Measurements from ENCODE around the gene NEURL1B. TPM values are rescaled to one million over a fixed set of nuclear protein-coding genes. Genes with fewer than 3 reads are reported as not detected.

Gene NEURL1B
- total RNA-seq, 2 experiments from 2014 or later: 3.9 to 4.2 TPM

GRCh38 chr5:172697123-172698121 lies 56.4 kb downstream of the NEURL1B start:
- ChIA-PET CTCF (interaction anchor here (0.6 to 3.6 kb wide), 33 partner anchors 8 to 404 kb away, joined by 3 to 31 read pairs (median 3); partner anchors contain the start of gene DUSP1), POLR2A (interaction anchor here (0.5 to 1.4 kb wide), 7 partner anchors 9 to 260 kb away, joined by 3 to 5 read pairs (median 4); partner anchors contain the start of gene DUSP1)
- Mint-ChIP-seq H3K4me1 (ENCODE audit: low read depth) (peaks cover 28% of the 10 kb centered on the region), H3K4me3 (peak overlapping the region; percentile 89), H3K27ac (peak overlapping the region; percentile 95), H3K9me3 (ENCODE audit: insufficient read depth) (no peaks in the 10 kb centered on the region), H3K36me3 (ENCODE audit: low read depth) (no peaks in the 10 kb centered on the region), H3K27me3 (ENCODE audit: low read depth) (peaks cover 14% of the 10 kb centered on the region)
- DNase-seq (peak; percentile 92), ATAC-seq (peak; percentile 98)

- peaks cover 28% of the 10 kb centered on the region for H3K4me1 Mint-ChIP-seq (ENCODE audit: low read depth)
- POLR2A ChIA-PET: interaction anchor here (0.6 to 1.1 kb wide), 2 partner anchors 14 to 1290 kb away, joined by 3 to 4 read pairs; no protein-coding TSS in a partner anchor
- H3K36me3 Mint-ChIP-seq (ENCODE audit: low read depth): no peaks in the 10 kb centered on the region
- CTCF ChIA-PET: interaction anchor here (1.6 to 3.6 kb wide), 3 partner anchors 15 to 238 kb away, joined by 5 to 31 read pairs (median 25); no protein-coding TSS in a partner anchor
- H3K27ac Mint-ChIP-seq: no peak overlapping the region
- H3K27me3 Mint-ChIP-seq (ENCODE audit: low read depth): peaks cover 25% of the 10 kb centered on the region
- no peaks in the 10 kb centered on the region for H3K9me3 Mint-ChIP-seq (ENCODE audit: insufficient read depth)
- no peak overlapping the region for H3K4me3 Mint-ChIP-seq
- ATAC-seq (no peak), DNase-seq (no peak)
Observed at GRCh38 chr5:172699423-172699822, 58.4 kb downstream of the NEURL1B start.

- no peak for DNase-seq
- ATAC-seq: no peak
- H3K27me3 Mint-ChIP-seq (ENCODE audit: low read depth): peaks cover 29% of the 10 kb centered on the region
- H3K27ac Mint-ChIP-seq: no peak overlapping the region
- H3K4me3 Mint-ChIP-seq: no peak overlapping the region
- H3K36me3 Mint-ChIP-seq (ENCODE audit: low read depth): no peaks in the 10 kb centered on the region
- CTCF ChIA-PET: interaction anchor here (0.8 to 3.6 kb wide), 4 partner anchors 15 to 250 kb away, joined by 3 to 25 read pairs (median 4); no protein-coding TSS in a partner anchor
- H3K9me3 Mint-ChIP-seq (ENCODE audit: insufficient read depth): no peaks in the 10 kb centered on the region
- peaks cover 28% of the 10 kb centered on the region for H3K4me1 Mint-ChIP-seq (ENCODE audit: low read depth)
- POLR2A ChIA-PET: interaction anchor here (1.1 kb wide), 2 partner anchors 13 to 239 kb away, joined by 3 to 4 read pairs; no protein-coding TSS in a partner anchor
Observed at GRCh38 chr5:172699999-172700364, 58.9 kb downstream of the NEURL1B start.

DNA sequence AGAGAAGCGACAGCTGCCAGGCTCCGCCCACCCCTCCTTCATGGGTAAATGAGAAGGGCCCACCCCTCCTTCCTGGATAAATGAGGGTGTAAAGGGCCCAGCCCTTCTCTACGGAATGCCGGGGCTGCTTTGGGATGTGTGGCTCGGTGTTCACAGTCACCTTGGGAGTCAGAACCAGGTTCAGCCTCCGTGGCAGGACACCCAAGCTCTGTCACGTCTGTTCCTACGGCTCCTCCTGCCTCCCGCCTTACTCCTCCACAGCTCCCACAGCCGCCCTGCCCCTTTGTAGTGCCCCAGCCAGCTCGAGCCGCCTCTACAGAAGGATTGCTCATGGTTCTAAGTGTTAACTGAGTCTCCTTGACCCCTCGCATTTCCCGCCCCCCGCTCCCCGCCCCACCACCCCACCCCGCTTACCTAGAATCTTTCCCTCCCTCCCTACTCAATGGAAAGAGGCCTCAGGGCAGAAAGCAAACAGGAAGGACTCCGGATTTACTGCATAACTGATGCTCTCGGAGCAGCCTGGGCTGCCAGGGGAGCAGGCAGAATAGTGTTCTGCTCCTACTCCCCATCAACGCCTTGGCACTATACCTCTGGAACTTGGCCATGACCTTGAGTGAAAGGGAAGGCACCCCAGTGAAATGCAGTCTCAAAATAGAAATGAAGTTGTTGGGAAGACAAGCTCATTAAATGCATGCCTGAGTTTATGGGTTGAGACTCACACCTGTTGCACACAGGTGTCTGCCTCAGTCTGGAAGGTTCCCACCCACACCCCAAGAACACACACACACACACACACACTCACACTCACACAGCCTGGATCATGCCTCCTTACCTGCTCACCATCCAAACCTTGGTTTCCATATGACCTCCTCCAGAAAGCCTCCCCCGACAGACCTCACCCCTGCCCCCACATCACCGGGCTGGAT lies 59.6 kb downstream of the NEURL1B start:
- H3K9me3 Mint-ChIP-seq (ENCODE audit: insufficient read depth): no peaks in the 10 kb centered on the region
- DNase-seq: no peak
- no peaks in the 10 kb centered on the region for H3K36me3 Mint-ChIP-seq (ENCODE audit: low read depth)
- no peak overlapping the region for H3K4me3 Mint-ChIP-seq
- ChIA-PET CTCF (interaction anchor here (0.6 to 3.6 kb wide), 8 partner anchors 13 to 251 kb away, joined by 3 to 25 read pairs (median 4); no protein-coding TSS in a partner anchor), POLR2A (interaction anchor here (1.1 kb wide), 2 partner anchors 13 to 238 kb away, joined by 3 to 4 read pairs; no protein-coding TSS in a partner anchor)
- no peak overlapping the region for H3K27ac Mint-ChIP-seq
- no peak for ATAC-seq
- peaks cover 24% of the 10 kb centered on the region for H3K4me1 Mint-ChIP-seq (ENCODE audit: low read depth)
- H3K27me3 Mint-ChIP-seq (ENCODE audit: low read depth): peaks cover 30% of the 10 kb centered on the region

DNA sequence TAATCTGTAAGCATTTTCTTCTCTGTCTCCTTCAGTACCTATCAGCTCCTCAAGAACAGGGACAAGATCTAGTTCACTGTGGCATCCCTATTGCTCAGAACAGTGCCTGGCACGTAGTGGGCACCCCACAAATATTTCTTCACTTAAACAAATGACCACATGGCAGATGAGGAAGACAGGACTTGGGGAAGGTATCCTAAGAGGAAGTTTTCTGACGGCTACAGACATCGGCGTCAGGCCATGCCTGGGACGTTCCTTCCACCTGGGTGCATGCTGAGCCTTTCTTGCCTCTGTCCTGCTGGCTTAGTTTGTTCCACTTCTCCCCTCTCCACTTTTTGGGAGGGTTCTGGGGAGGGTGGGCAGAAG lies 60.2 kb downstream of the NEURL1B start:
- H3K36me3 Mint-ChIP-seq (ENCODE audit: low read depth): no peaks in the 10 kb centered on the region
- DNase-seq (no peak), ATAC-seq (no peak)
- H3K4me3 Mint-ChIP-seq: no peak overlapping the region
- ChIA-PET CTCF (interaction anchor here (1.3 to 1.9 kb wide), 4 partner anchors 14 to 251 kb away, joined by 3 to 6 read pairs (median 4); no protein-coding TSS in a partner anchor), POLR2A (no interaction called here)
- H3K9me3 Mint-ChIP-seq (ENCODE audit: insufficient read depth): no peaks in the 10 kb centered on the region
- no peak overlapping the region for H3K27ac Mint-ChIP-seq
- peaks cover 36% of the 10 kb centered on the region for H3K27me3 Mint-ChIP-seq (ENCODE audit: low read depth)
- H3K4me1 Mint-ChIP-seq (ENCODE audit: low read depth): peaks cover 24% of the 10 kb centered on the region

- no peak for DNase-seq
Observed at GRCh38 chr5:172703952-172704351, 62.9 kb downstream of the NEURL1B start.

DNA sequence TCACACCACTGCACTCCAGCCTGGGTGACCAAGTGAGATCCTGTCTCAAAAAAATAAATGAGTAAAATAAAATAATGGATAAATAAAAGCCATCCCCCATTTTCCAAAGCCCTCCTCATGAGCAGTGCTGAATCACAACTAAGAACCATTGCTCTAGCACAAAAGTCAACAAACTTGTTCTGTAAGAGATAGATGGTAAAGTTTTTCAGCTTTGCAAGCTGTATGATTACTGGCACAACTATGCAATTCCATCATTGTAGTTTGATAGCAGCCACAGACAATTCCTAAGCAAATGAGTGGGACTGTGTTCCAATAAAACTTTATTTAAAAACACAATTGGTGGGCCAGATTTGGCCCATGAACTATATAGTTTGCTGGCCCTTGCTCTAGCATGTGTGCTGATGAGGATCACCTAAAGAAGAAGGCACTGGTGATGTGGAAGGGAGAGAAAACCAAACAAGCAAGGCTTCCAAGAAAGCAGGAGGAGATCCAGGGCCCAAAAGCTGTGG lies 64.6 kb downstream of the NEURL1B start:
- Mint-ChIP-seq H3K27ac (no peak overlapping the region), H3K36me3 (ENCODE audit: low read depth) (no peaks in the 10 kb centered on the region), H3K4me3 (no peak overlapping the region), H3K4me1 (ENCODE audit: low read depth) (peaks cover 11% of the 10 kb centered on the region), H3K9me3 (ENCODE audit: insufficient read depth) (no peaks in the 10 kb centered on the region), H3K27me3 (ENCODE audit: low read depth) (peaks cover 43% of the 10 kb centered on the region)
- POLR2A ChIA-PET: interaction anchor here (1.4 kb wide), 1 partner anchor 8 kb away, joined by 5 read pairs; no protein-coding TSS in a partner anchor
- no peak for DNase-seq
- CTCF ChIA-PET: interaction anchor here (1.6 to 2.8 kb wide), 4 partner anchors 8 to 65 kb away, joined by 5 to 14 read pairs (median 8); partner anchors contain the start of gene DUSP1
- no peak for ATAC-seq

More at GRCh38 chr5:172703952-172704351, 62.9 kb downstream of the NEURL1B start:
- ATAC-seq: no peak
- POLR2A ChIA-PET: no interaction called here
- no peak overlapping the region for H3K27ac Mint-ChIP-seq
- no peak overlapping the region for H3K4me3 Mint-ChIP-seq
- H3K4me1 Mint-ChIP-seq (ENCODE audit: low read depth): peaks cover 11% of the 10 kb centered on the region
- CTCF ChIA-PET: no interaction called here
- peaks cover 46% of the 10 kb centered on the region for H3K27me3 Mint-ChIP-seq (ENCODE audit: low read depth)
- no peaks in the 10 kb centered on the region for H3K9me3 Mint-ChIP-seq (ENCODE audit: insufficient read depth)
- no peaks in the 10 kb centered on the region for H3K36me3 Mint-ChIP-seq (ENCODE audit: low read depth)

DNA sequence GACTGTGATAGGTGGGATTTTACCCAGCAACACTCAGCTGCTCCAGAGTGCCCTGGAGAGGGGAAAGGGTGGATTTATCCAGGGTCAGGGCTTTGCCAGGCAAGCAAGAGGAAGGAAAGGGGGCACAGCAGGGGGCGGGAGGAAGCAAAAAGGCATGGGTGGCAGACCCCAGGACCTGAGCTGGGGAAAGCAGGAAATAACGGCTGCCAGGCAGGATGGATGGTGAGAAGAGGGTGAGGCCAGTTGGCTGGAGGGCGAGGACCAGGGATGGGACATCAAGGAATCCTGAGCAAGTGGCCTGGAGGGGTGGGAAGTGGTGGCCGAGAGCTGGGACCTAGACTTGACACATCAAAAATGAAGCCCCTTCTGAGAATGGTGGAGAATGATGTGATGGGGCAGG lies 65.7 kb downstream of the NEURL1B start:
- ChIA-PET POLR2A (interaction anchor here (0.7 to 1.4 kb wide), 2 partner anchors 9 to 488 kb away, joined by 3 to 5 read pairs; no protein-coding TSS in a partner anchor), CTCF (interaction anchor here (0.7 to 2.8 kb wide), 7 partner anchors 8 to 232 kb away, joined by 3 to 14 read pairs (median 5); partner anchors contain the start of gene DUSP1)
- Mint-ChIP-seq H3K4me3 (no peak overlapping the region), H3K9me3 (ENCODE audit: insufficient read depth) (no peaks in the 10 kb centered on the region), H3K27me3 (ENCODE audit: low read depth) (peaks cover 37% of the 10 kb centered on the region), H3K27ac (no peak overlapping the region), H3K4me1 (ENCODE audit: low read depth) (peaks cover 4% of the 10 kb centered on the region), H3K36me3 (ENCODE audit: low read depth) (no peaks in the 10 kb centered on the region)
- DNase-seq (no peak), ATAC-seq (no peak)

- no peaks in the 10 kb centered on the region for H3K36me3 Mint-ChIP-seq (ENCODE audit: low read depth)
- H3K27ac Mint-ChIP-seq: no peak overlapping the region
- no peaks in the 10 kb centered on the region for H3K9me3 Mint-ChIP-seq (ENCODE audit: insufficient read depth)
- no peak overlapping the region for H3K4me3 Mint-ChIP-seq
- CTCF ChIA-PET: interaction anchor here (0.7 to 2.8 kb wide), 7 partner anchors 7 to 231 kb away, joined by 3 to 14 read pairs (median 5); partner anchors contain the start of gene DUSP1
- no peaks in the 10 kb centered on the region for H3K4me1 Mint-ChIP-seq (ENCODE audit: low read depth)
- H3K27me3 Mint-ChIP-seq (ENCODE audit: low read depth): peaks cover 34% of the 10 kb centered on the region
- POLR2A ChIA-PET: interaction anchor here (0.7 to 1.4 kb wide), 2 partner anchors 10 to 488 kb away, joined by 3 to 5 read pairs; no protein-coding TSS in a partner anchor
- ATAC-seq: no peak
- no peak for DNase-seq
Observed at GRCh38 chr5:172707285-172708182, 66.5 kb downstream of the NEURL1B start.

DNA sequence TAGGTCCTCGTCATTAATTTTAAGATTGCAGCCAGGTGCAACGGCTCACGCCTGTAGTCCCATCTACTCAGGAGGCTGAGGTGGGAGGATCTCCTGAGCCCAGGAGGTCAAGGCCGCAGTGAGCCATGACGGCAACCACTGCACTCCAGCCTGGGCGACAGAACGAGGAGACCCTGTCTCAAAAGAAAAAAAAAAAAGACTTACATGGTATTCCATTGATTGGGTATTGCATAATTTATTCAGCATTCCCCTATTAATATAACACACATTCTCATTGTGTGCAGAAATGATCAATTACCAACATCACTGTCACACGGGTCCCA lies 67.1 kb downstream of the NEURL1B start:
- POLR2A ChIA-PET: no interaction called here
- Mint-ChIP-seq H3K27me3 (ENCODE audit: low read depth) (peaks cover 29% of the 10 kb centered on the region), H3K27ac (no peak overlapping the region), H3K4me3 (no peak overlapping the region), H3K9me3 (ENCODE audit: insufficient read depth) (no peaks in the 10 kb centered on the region), H3K36me3 (ENCODE audit: low read depth) (no peaks in the 10 kb centered on the region), H3K4me1 (ENCODE audit: low read depth) (no peaks in the 10 kb centered on the region)
- DNase-seq (no peak), ATAC-seq (no peak)
- CTCF ChIA-PET: interaction anchor here (1.4 kb wide), 1 partner anchor 11 kb away, joined by 6 read pairs; no protein-coding TSS in a partner anchor

Measured in activated CD8-positive, alpha-beta T cell treated with anti-CD3 and anti-CD28 coated beads, Interleukin-2, amount 10 ng/mL, durations not matched to agents 7 days and 5 days (primary cell).